ENCODE measurements around the gene SLC26A1.
"Not testable (repeated sequence)": the region's sequence is repeated elsewhere in the genome, so short reads cannot be mapped to it uniquely, and the experiment has no call there.

The SLC26A1 gene

GRCh38 chr4:951594-952468 lies 41.4 kb downstream of the SLC26A1 start:
- DNase-seq, result no peak

GRCh38 chr4:951186-951585 lies 42.0 kb downstream of the SLC26A1 start:
- no peak for DNase-seq

- no peak for DNase-seq
These were observed 42.8 kb downstream of the SLC26A1 start for GRCh38 chr4:950136-951020.

- no peak for DNase-seq
These were observed 43.5 kb downstream of the SLC26A1 start for GRCh38 chr4:949656-950055.

GRCh38 chr4:948936-949300 lies 44.3 kb downstream of the SLC26A1 start:
- DNase-seq, result no peak

GRCh38 chr4:948101-948935 lies 44.9 kb downstream of the SLC26A1 start:
- DNase-seq, result no peak

- DNase-seq, result no peak
These were observed 45.7 kb downstream of the SLC26A1 start for GRCh38 chr4:947491-947971.

GRCh38 chr4:946517-947471 lies 46.4 kb downstream of the SLC26A1 start:
- DNase-seq, result no peak

- no peak for DNase-seq
These were observed 47.1 kb downstream of the SLC26A1 start for GRCh38 chr4:946103-946450.

- no peak for DNase-seq
These were observed 47.7 kb downstream of the SLC26A1 start for GRCh38 chr4:945274-946102.

GRCh38 chr4:939508-939907 lies 53.7 kb downstream of the SLC26A1 start:
- not testable (repeated sequence) for DNase-seq
